ENCODE results near the gene UXS1.

UXS1 gene

GRCh38 chr2:106106622-106107508, 87.2 kb downstream of the UXS1 start:
- DNase-seq: no peak

- no peak for DNase-seq
Measured at GRCh38 chr2:106105151-106105922, 88.8 kb downstream of the UXS1 start.

GRCh38 chr2:106104332-106105062, 89.6 kb downstream of the UXS1 start:
- peak; percentile 58 to 62 for DNase-seq

GRCh38 chr2:106099691-106100090, 94.4 kb downstream of the UXS1 start:
- no peak for DNase-seq

GRCh38 chr2:106098664-106099063, 95.4 kb downstream of the UXS1 start:
- DNase-seq: no peak

GRCh38 chr2:106098081-106098480, 96.0 kb downstream of the UXS1 start:
- DNase-seq: no peak

- no peak for DNase-seq
Measured at GRCh38 chr2:106097038-106098000, 96.8 kb downstream of the UXS1 start.

- no peak for DNase-seq
Measured at GRCh38 chr2:106096299-106097037, 97.6 kb downstream of the UXS1 start.

- DNase-seq: peak; percentile 73 to 74
Measured at GRCh38 chr2:106095478-106096298, 98.4 kb downstream of the UXS1 start.

- DNase-seq: peak; percentile 41 to 46
Measured at GRCh38 chr2:106094131-106094841, 99.8 kb downstream of the UXS1 start.

- no peak for DNase-seq
Measured at GRCh38 chr2:106090916-106091618, 103.0 kb downstream of the UXS1 start.

- no peak for DNase-seq
Measured at GRCh38 chr2:106089611-106090010, 104.5 kb downstream of the UXS1 start.

- DNase-seq: peak; percentile 56 to 60
Measured at GRCh38 chr2:106085181-106085940, 108.7 kb downstream of the UXS1 start.

GRCh38 chr2:106080959-106081358, 113.1 kb downstream of the UXS1 start:
- no peak for DNase-seq

- no peak for DNase-seq
Measured at GRCh38 chr2:106078096-106078495, 116.0 kb downstream of the UXS1 start.

GRCh38 chr2:106076941-106077340, 117.2 kb downstream of the UXS1 start:
- DNase-seq: no peak

- no peak for DNase-seq
Measured at GRCh38 chr2:106075048-106075447, 119.1 kb downstream of the UXS1 start.

All from activated CD4-positive, alpha-beta T cell treated with anti-CD3 and anti-CD28 coated beads, Interleukin-2, amount 50 U/mL, for 4 hours (primary cell).